ENCODE results near the gene TANC1. TPM values are rescaled to one million over a fixed set of nuclear protein-coding genes. Genes with fewer than 3 reads are reported as not detected.

Gene TANC1
- total and polyA plus RNA-seq, 5 experiments from 2014 or later: 0.05 to 0.17 (median 0.09) TPM; not detected in 1

DNA sequence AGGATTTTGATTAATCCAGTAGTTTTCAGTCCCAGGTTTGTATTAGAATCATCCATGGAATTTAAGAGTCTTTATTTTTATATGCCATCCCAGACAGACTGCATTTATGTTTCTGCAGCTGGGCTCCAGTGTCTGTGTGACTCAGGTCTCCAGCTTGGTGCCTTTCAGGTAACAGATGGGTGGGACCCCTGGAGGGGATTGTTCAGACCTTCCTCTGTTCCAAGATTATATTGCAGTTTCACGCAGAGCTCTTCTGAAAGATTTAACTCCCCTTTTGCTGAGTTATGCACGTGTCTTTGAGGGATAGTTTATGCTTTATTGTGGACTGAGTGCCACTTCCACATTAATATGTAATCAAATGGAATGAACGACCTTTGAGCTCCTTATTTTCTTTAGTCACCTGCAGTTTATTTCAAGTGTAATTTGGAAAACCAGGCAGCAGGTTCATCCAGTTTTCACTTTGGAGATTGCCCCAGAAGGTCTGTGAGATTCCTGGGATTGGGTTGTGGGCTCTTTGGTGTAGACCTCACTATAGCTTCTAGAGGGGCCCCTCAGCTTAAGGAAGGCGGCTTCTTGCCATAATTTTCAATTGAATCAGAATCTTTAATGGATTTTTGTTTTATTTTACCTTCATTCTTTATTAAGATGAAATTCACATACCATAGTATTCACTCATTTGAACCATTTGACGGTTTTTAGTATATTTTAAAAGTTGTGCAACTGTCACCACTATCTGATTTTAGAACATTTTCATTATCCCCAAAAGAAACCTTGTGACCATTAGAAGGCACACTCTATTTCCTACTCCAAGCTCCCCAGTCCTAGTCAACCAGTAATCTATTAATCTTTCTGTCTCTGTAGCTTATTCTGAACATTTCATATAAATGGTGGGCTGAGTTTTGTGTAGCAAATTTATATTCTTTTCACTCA lies 183.0 kb downstream of the TANC1 start:
- Mint-ChIP-seq H3K4me3 (no peak overlapping the region), H3K36me3 (no peaks in the 10 kb centered on the region), H3K4me1 (peaks cover 15 to 29% (median 28%) of the 10 kb centered on the region in 4 donors), H3K27me3 (peaks cover 0 to 2% (median 0%) of the 10 kb centered on the region in 5 donors), H3K27ac (peak overlapping the region in 2 of 10 donors; percentile 4 to 35), H3K9me3 (no peaks in the 10 kb centered on the region)
- POLR2A ChIA-PET: interaction anchor here (0.9 kb wide), 1 partner anchor 135 kb away, joined by 3 read pairs; the partner anchor contains the start of gene WDSUB1
- no peak for ATAC-seq
- no peak for DNase-seq

DNA sequence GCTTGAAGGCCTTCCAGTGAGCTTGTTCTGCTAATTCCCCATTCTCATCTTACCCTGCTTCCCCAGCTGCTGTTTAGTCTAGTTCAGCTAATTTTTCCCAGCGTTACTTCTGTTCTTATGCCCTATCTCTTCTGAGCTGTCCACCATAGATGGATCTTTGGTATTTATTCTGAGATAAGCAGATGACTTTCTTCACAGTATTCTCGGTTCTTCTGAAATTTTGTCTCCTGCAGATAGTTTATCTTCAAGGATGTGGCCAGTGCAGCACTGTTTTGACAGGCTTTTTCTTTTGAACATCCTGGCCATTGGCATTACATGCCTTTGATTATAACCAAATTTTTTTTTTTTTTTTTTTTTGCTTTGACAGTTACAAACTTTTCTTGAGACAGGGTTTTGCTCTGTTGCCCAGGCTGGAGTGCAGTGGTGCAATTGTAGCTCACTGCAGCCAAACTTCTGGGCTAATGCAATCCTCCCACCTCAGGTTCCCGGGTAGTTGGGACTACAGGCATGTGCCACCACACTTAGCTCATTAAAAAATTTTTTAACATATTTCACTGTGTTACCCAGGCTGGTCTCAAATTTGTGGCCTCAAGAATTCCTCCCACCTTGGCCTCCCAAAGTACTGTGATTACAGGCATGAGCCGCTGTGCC lies 183.8 kb downstream of the TANC1 start:
- Mint-ChIP-seq H3K27ac (no peak overlapping the region), H3K4me3 (peak overlapping the region in 1 of 10 donors; percentile 53), H3K36me3 (no peaks in the 10 kb centered on the region), H3K27me3 (peaks cover 0 to 2% (median 0%) of the 10 kb centered on the region in 5 donors), H3K9me3 (no peaks in the 10 kb centered on the region), H3K4me1 (peaks cover 15 to 28% (median 23%) of the 10 kb centered on the region in 4 donors)
- ATAC-seq (no peak), DNase-seq (no peak)
- POLR2A ChIA-PET: interaction anchor here (0.9 kb wide), 1 partner anchor 134 kb away, joined by 3 read pairs; the partner anchor contains the start of gene WDSUB1

DNA sequence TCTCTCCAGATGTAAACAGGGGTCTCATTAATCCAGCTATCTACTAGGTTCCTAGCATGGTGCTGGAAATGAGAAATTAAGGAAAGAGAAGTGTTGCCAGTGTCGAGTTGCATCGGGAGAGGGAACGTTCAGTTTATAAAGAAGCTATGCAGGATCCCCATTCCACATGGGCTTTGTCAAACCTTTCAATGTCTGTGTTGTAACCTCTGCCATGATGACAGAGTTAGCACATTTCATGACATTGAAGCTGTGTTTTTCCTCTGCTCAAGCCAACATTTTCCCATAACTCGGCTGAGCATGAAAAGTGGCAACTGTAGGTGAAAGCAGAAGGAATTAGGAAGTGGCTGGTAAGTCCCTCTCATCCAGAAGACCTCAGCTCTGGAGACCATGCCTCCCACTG lies 184.6 kb downstream of the TANC1 start:
- Mint-ChIP-seq H3K27me3 (peaks cover 0 to under 1% (median 0%) of the 10 kb centered on the region in 5 donors), H3K4me1 (peaks cover 14 to 24% (median 21%) of the 10 kb centered on the region in 4 donors), H3K36me3 (no peaks in the 10 kb centered on the region), H3K27ac (peak overlapping the region in 1 of 10 donors; percentile 45), H3K4me3 (peak overlapping the region in 1 of 10 donors; percentile 4), H3K9me3 (no peaks in the 10 kb centered on the region)
- POLR2A ChIA-PET: no interaction called here
- DNase-seq (no peak), ATAC-seq (no peak)

GRCh38 chr2:159153463-159153862 lies 185.0 kb downstream of the TANC1 start:
- no peaks in the 10 kb centered on the region for H3K36me3 Mint-ChIP-seq
- H3K9me3 Mint-ChIP-seq: no peaks in the 10 kb centered on the region
- POLR2A ChIA-PET: no interaction called here
- H3K4me3 Mint-ChIP-seq: peak overlapping the region in 6 of 10 donors; percentile 4 to 65 (median 34)
- peaks cover 14 to 25% (median 20%) of the 10 kb centered on the region in 4 donors for H3K4me1 Mint-ChIP-seq
- peak overlapping the region in 3 of 10 donors; percentile 37 to 64 (median 61) for H3K27ac Mint-ChIP-seq
- ATAC-seq: no peak
- DNase-seq: no peak
- H3K27me3 Mint-ChIP-seq: no peaks in the 10 kb centered on the region

- no peaks in the 10 kb centered on the region for H3K9me3 Mint-ChIP-seq
- peaks cover 14 to 25% (median 20%) of the 10 kb centered on the region in 4 donors for H3K4me1 Mint-ChIP-seq
- H3K27ac Mint-ChIP-seq: peak overlapping the region in 2 of 10 donors; percentile 37 to 61
- H3K4me3 Mint-ChIP-seq: peak overlapping the region in 2 of 10 donors; percentile 30 to 54
- DNase-seq (no peak), ATAC-seq (no peak)
- no peaks in the 10 kb centered on the region for H3K36me3 Mint-ChIP-seq
- no peaks in the 10 kb centered on the region for H3K27me3 Mint-ChIP-seq
- POLR2A ChIA-PET: no interaction called here
Measured at GRCh38 chr2:159153951-159154350, 185.5 kb downstream of the TANC1 start.

DNA sequence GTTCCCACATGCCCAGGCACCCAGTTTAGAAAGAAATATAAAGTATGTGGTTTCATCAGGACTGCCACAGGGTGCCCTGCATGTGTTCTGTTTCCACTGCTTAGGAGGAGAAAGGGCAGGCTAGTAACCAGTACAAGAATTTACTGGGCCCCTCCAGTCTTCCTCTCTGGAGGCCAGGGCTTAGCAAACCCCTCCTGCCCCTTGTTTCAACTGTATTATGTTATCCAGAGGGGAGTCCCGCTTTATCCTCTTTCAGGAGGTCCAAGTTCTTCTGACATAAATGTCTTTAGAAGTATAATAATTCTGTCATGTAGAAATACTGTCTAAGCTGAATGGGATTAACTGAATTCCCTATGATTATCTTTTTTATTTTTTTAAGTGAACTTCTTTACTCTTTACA lies 185.9 kb downstream of the TANC1 start:
- Mint-ChIP-seq H3K4me3 (no peak overlapping the region), H3K36me3 (no peaks in the 10 kb centered on the region), H3K4me1 (peaks cover 14 to 25% (median 20%) of the 10 kb centered on the region in 4 donors), H3K27me3 (no peaks in the 10 kb centered on the region), H3K27ac (no peak overlapping the region), H3K9me3 (no peaks in the 10 kb centered on the region)
- ATAC-seq (no peak), DNase-seq (no peak)
- POLR2A ChIA-PET: no interaction called here

DNA sequence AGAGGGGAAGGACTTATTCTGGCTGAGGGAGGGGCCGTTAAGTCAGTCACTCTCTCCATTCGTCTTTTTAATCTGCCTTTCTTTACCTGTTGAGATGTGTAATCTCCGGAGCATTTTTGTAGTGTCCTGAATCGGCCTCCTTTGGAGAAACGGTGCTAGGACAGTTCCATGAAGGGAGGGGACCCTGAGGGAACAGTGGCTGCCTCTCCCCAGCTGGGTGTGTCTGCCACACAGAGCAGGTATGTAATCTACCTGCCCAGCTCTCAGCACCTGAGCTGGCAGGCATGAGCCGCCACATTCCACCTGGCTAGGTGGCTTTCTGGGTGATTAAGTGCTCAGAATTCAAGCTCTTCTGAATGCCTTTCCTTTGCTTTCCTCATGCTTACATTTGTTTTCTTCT lies 186.9 kb downstream of the TANC1 start:
- H3K4me3 Mint-ChIP-seq: no peak overlapping the region
- no peak for DNase-seq
- no peak for ATAC-seq
- no peaks in the 10 kb centered on the region for H3K27me3 Mint-ChIP-seq
- peaks cover 14 to 25% (median 20%) of the 10 kb centered on the region in 4 donors for H3K4me1 Mint-ChIP-seq
- POLR2A ChIA-PET: no interaction called here
- H3K36me3 Mint-ChIP-seq: no peaks in the 10 kb centered on the region
- no peak overlapping the region for H3K27ac Mint-ChIP-seq
- no peaks in the 10 kb centered on the region for H3K9me3 Mint-ChIP-seq

DNA sequence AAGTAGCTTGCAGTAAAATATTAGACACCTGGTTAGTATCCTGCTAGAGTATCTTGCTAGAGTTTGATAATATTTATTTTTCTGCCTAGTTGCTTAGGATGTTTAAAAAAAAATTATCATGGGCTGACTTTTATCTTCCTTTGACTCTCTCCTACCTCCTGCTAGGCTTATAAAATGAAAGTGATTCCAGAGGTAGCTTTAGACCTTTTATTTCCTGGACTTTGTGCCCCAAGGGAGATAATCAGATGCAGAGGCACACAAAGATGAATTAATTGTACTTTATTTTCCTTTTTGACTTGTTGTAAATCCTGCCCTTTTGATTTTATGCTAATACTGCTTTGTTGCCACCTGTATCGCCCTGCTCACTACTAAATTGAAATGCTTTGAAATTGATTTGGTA lies 187.4 kb downstream of the TANC1 start:
- no peak overlapping the region for H3K4me3 Mint-ChIP-seq
- no peaks in the 10 kb centered on the region for H3K36me3 Mint-ChIP-seq
- H3K27ac Mint-ChIP-seq: no peak overlapping the region
- ATAC-seq (no peak), DNase-seq (no peak)
- POLR2A ChIA-PET: no interaction called here
- peaks cover 14 to 29% (median 24%) of the 10 kb centered on the region in 4 donors for H3K4me1 Mint-ChIP-seq
- no peaks in the 10 kb centered on the region for H3K27me3 Mint-ChIP-seq
- no peaks in the 10 kb centered on the region for H3K9me3 Mint-ChIP-seq

DNA sequence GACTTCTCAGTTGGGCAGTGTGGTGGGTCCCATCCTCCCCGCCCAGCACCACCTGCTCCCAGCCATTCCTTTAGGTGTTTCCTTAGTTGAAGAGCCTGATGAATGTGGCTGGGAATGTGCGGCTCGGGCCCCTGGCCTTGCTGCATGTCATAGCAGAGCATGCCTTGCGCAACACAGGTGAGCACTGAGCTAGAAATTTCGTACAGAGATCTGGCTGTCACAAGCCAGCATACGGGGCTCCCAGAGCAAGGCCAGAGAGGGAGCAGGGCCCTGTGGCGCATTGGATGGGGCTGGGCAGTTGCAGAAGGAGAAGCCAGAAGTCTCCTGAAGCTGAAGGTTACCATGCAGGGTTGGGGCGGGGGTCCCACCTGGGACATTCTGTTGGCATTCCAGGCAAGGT lies 188.4 kb downstream of the TANC1 start:
- no peak for ATAC-seq
- Mint-ChIP-seq H3K36me3 (no peaks in the 10 kb centered on the region), H3K27ac (peak overlapping the region in 1 of 10 donors; percentile 42), H3K27me3 (no peaks in the 10 kb centered on the region), H3K9me3 (no peaks in the 10 kb centered on the region), H3K4me3 (no peak overlapping the region), H3K4me1 (peaks cover 15 to 39% (median 31%) of the 10 kb centered on the region in 4 donors)
- DNase-seq: no peak
- POLR2A ChIA-PET: no interaction called here

GRCh38 chr2:159157361-159158209 lies 189.1 kb downstream of the TANC1 start:
- H3K4me1 Mint-ChIP-seq: peaks cover 15 to 39% (median 30%) of the 10 kb centered on the region in 4 donors
- peaks cover 0 to 2% (median 0%) of the 10 kb centered on the region in 5 donors for H3K27me3 Mint-ChIP-seq
- no peak for DNase-seq
- no peaks in the 10 kb centered on the region for H3K9me3 Mint-ChIP-seq
- ATAC-seq: no peak
- peak overlapping the region in 2 of 10 donors; percentile 1 to 42 for H3K27ac Mint-ChIP-seq
- POLR2A ChIA-PET: no interaction called here
- H3K36me3 Mint-ChIP-seq: no peaks in the 10 kb centered on the region
- no peak overlapping the region for H3K4me3 Mint-ChIP-seq

DNA sequence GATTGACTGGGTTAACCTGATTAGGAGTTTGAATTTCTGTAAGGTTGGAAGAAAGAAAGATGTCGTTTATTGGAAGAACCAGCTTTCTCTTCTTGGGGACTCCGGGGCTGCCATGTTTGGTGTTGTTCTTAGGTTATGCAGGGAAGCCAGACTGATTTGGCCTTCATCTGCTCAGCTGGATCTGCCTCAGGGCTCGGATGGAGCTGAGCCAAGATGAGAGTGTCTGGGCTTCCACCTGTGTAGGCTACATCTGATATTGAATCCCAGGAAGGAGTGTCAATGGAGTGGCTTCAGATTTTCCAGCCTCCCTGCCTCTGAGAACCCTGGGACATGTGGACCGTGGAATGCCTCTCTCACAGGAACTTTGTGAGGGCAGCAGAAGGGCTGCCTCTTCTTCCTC lies 192.0 kb downstream of the TANC1 start:
- H3K4me1 Mint-ChIP-seq: peaks cover 4 to 31% (median 24%) of the 10 kb centered on the region in 4 donors
- H3K4me3 Mint-ChIP-seq: peak overlapping the region in 1 of 10 donors; percentile 23
- DNase-seq: no peak
- H3K9me3 Mint-ChIP-seq: no peaks in the 10 kb centered on the region
- H3K27ac Mint-ChIP-seq: peak overlapping the region in 1 of 10 donors; percentile 7
- POLR2A ChIA-PET: no interaction called here
- ATAC-seq: no peak
- H3K27me3 Mint-ChIP-seq: peaks cover 0 to 2% (median 0%) of the 10 kb centered on the region in 5 donors
- H3K36me3 Mint-ChIP-seq: no peaks in the 10 kb centered on the region

GRCh38 chr2:159160954-159161353 lies 192.5 kb downstream of the TANC1 start:
- DNase-seq (no peak), ATAC-seq (no peak)
- H3K27me3 Mint-ChIP-seq: peaks cover 0 to 2% (median 0%) of the 10 kb centered on the region in 5 donors
- POLR2A ChIA-PET: no interaction called here
- H3K36me3 Mint-ChIP-seq: no peaks in the 10 kb centered on the region
- peaks cover 2 to 32% (median 23%) of the 10 kb centered on the region in 4 donors for H3K4me1 Mint-ChIP-seq
- peak overlapping the region in 2 of 10 donors; percentile 7 to 62 for H3K27ac Mint-ChIP-seq
- no peaks in the 10 kb centered on the region for H3K9me3 Mint-ChIP-seq
- H3K4me3 Mint-ChIP-seq: peak overlapping the region in 2 of 10 donors; percentile 23 to 73
